Hepatocyte (in vitro differentiated cells): ENCODE results near the gene EXOC8. TPM values are rescaled to one million over a fixed set of nuclear protein-coding genes. Genes with fewer than 3 reads are reported as not detected.

Experiments used
- DNase-seq: peaks from one replicate; pipeline ENCODE4 v3.0.0-alpha.2; 2016; ENCODE audit warnings: low spot score
- H2AFZ ChIP-seq: fragments of 200-600 bp; sonication (generic); 2 replicates; pipeline ENCODE4 v1.6.0; 2016; ENCODE audit warnings: antibody characterized with exemption, mild to moderate bottlenecking
- H3K27ac ChIP-seq: fragments of 200-600 bp; sonication (generic); 2 replicates; pipeline ENCODE4 v1.5.1; 2016; ENCODE audit warnings: mild to moderate bottlenecking
- H3K27me3 ChIP-seq: fragments of 200-600 bp; sonication (generic); 2 replicates; pipeline ENCODE4 v1.6.1; 2016
- H3K36me3 ChIP-seq: fragments of 200-600 bp; sonication (generic); replicated peaks from 2 replicates; pipeline ENCODE4 v1.5.1; 2016; ENCODE audit warnings: low read depth; ENCODE audit not compliant: insufficient read depth
- H3K4me1 ChIP-seq: fragments of 200-600 bp; sonication (generic); 2 replicates; pipeline ENCODE4 v1.5.1; 2016; ENCODE audit warnings: mild to moderate bottlenecking, moderate library complexity; ENCODE audit not compliant: insufficient read depth
- H3K4me2 ChIP-seq: fragments of 200-600 bp; sonication (generic); 2 replicates; pipeline ENCODE4 v1.6.0; 2016
- H3K4me3 ChIP-seq: fragments of 200-600 bp; sonication (generic); 2 replicates; pipeline ENCODE4 v1.5.1; 2016; ENCODE audit warnings: mild to moderate bottlenecking
- H3K79me2 ChIP-seq: fragments of 200-600 bp; sonication (generic); 2 replicates; pipeline ENCODE4 v1.6.0; 2017; ENCODE audit warnings: mild to moderate bottlenecking
- H3K9me2 ChIP-seq: fragments of 200-600 bp; sonication (generic); replicated peaks from 2 replicates; pipeline ENCODE4 v1.6.0; 2017; ENCODE audit warnings: mild to moderate bottlenecking; ENCODE audit not compliant: insufficient read depth
- H3K9me3 ChIP-seq: fragments of 200-600 bp; sonication (generic); 2 replicates; pipeline ENCODE4 v1.5.1; 2016; ENCODE audit warnings: low read depth, mild to moderate bottlenecking
- H4K20me1 ChIP-seq: fragments of 200-600 bp; sonication (generic); 2 replicates; pipeline ENCODE4 v1.6.0; 2016; ENCODE audit warnings: mild to moderate bottlenecking; ENCODE audit not compliant: insufficient read depth, poor library complexity, severe bottlenecking
- CTCF ChIP-seq: fragments of 200-600 bp; sonication (generic); IDR thresholded peaks from 2 replicates; pipeline ENCODE4 v1.5.1; 2016; ENCODE audit warnings: antibody characterized with exemption, mild to moderate bottlenecking; ENCODE audit not compliant: poor library complexity
- EZH2 ChIP-seq: fragments of 200-600 bp; sonication (generic); IDR thresholded peaks from 2 replicates; pipeline ENCODE4 v1.6.1; 2016; ENCODE audit warnings: antibody characterized with exemption, mild to moderate bottlenecking, borderline replicate concordance
- EZH2phosphoT487 ChIP-seq: fragments of 200-600 bp; sonication (generic); IDR thresholded peaks from one replicate; pipeline ENCODE4 v1.6.1; 2018; ENCODE audit warnings: antibody characterized with exemption, mild to moderate bottlenecking, low read depth, moderate library complexity; ENCODE audit not compliant: unreplicated experiment, severe bottlenecking
- WGBS: methylation state at CpG from one replicate; pipeline ENCODE4 v1.1.6; 2016; ENCODE audit warnings: low lambda C conversion rate; ENCODE audit errors: missing lambda C conversion rate; 5-methylcytosine and 5-hydroxymethylcytosine counted together
- polyA plus RNA-seq: library from polyadenylated mRNA; unstranded; fragments of >200 nt; fragmentation: Nextera tagmentation; extraction: Ambion mirVana; gene quantifications from 2 replicates; pipeline ENCODE4 v1.2.1, GENCODE V29; 2016
- total RNA-seq: library from RNA; depleted of rRNA; stranded (reverse); fragments of >200 nt; gene quantifications from 2 replicates; pipeline ENCODE4 v1.2.3, GENCODE V29; 2014

EXOC8 gene
- total and polyA plus RNA-seq, 2 experiments from 2014 or later, result 3.2 to 23.4 TPM

- Histone ChIP-seq H3K4me3 (no peak overlapping the region), H3K9me2 (no peaks in the 10 kb centered on the region), H3K4me2 (no peak overlapping the region), H4K20me1 (no peaks in the 10 kb centered on the region), H3K4me1 (no peaks in the 10 kb centered on the region), H3K79me2 (peaks cover 7% of the 10 kb centered on the region), H2AFZ (no peak overlapping the region), H3K9me3 (no peaks in the 10 kb centered on the region), H3K27ac (no peak overlapping the region), H3K36me3 (no peaks in the 10 kb centered on the region), H3K27me3 (no peaks in the 10 kb centered on the region)
- no peak for TF ChIP-seq CTCF
- no peak for TF ChIP-seq EZH2phosphoT487
- TF ChIP-seq EZH2, result no peak
- DNase-seq, result no peak
- WGBS, result 84% methylated on average over 4 of the region's 4 CpGs
Observed at GRCh38 chr1:231348442-231348841, 10.8 kb upstream of the EXOC8 start.

- H3K27ac ChIP-seq, result no peak overlapping the region
- H3K36me3 ChIP-seq, result no peaks in the 10 kb centered on the region
- TF ChIP-seq EZH2 (no peak), CTCF (no peak), EZH2phosphoT487 (no peak)
- H3K4me2 ChIP-seq, result no peak overlapping the region
- WGBS, result 87% methylated on average over 4 of the region's 4 CpGs
- no peaks in the 10 kb centered on the region for H3K27me3 ChIP-seq
- H3K9me2 ChIP-seq, result no peaks in the 10 kb centered on the region
- H3K79me2 ChIP-seq, result peaks cover 12% of the 10 kb centered on the region
- no peak for DNase-seq
- H4K20me1 ChIP-seq, result no peaks in the 10 kb centered on the region
- no peak overlapping the region for H3K4me3 ChIP-seq
- H2AFZ ChIP-seq, result no peak overlapping the region
- H3K4me1 ChIP-seq, result no peaks in the 10 kb centered on the region
- no peaks in the 10 kb centered on the region for H3K9me3 ChIP-seq
Observed at GRCh38 chr1:231347961-231348360, 10.3 kb upstream of the EXOC8 start.

- DNase-seq, result no peak
- peaks cover 17% of the 10 kb centered on the region for H3K4me1 ChIP-seq
- no peaks in the 10 kb centered on the region for H3K9me3 ChIP-seq
- peaks cover 69% of the 10 kb centered on the region for H3K79me2 ChIP-seq
- H3K9me2 ChIP-seq, result no peaks in the 10 kb centered on the region
- no peak overlapping the region for H3K4me2 ChIP-seq
- H3K36me3 ChIP-seq, result no peaks in the 10 kb centered on the region
- no peak overlapping the region for H3K27ac ChIP-seq
- no peaks in the 10 kb centered on the region for H3K27me3 ChIP-seq
- TF ChIP-seq EZH2phosphoT487 (no peak), CTCF (no peak), EZH2 (no peak)
- no peak overlapping the region for H2AFZ ChIP-seq
- no peak overlapping the region for H3K4me3 ChIP-seq
- WGBS, result 96% methylated on average over 6 of the region's 6 CpGs
- H4K20me1 ChIP-seq, result peaks cover 16% of the 10 kb centered on the region
Observed at GRCh38 chr1:231340328-231341013, 2.8 kb upstream of the EXOC8 start.
